Activated naive CD4-positive, alpha-beta T cell (primary cell): ENCODE data around the gene TGFB1I1.
"Not testable (repeated sequence)": the region's sequence is repeated elsewhere in the genome, so short reads cannot be mapped to it uniquely, and the experiment has no call there.

Experiments
- DNase-seq, 4 experiments: peaks; one replicate each; lab custom pipeline; 2025; lab: John Stamatoyannopoulos, UW

TGFB1I1 gene

DNA sequence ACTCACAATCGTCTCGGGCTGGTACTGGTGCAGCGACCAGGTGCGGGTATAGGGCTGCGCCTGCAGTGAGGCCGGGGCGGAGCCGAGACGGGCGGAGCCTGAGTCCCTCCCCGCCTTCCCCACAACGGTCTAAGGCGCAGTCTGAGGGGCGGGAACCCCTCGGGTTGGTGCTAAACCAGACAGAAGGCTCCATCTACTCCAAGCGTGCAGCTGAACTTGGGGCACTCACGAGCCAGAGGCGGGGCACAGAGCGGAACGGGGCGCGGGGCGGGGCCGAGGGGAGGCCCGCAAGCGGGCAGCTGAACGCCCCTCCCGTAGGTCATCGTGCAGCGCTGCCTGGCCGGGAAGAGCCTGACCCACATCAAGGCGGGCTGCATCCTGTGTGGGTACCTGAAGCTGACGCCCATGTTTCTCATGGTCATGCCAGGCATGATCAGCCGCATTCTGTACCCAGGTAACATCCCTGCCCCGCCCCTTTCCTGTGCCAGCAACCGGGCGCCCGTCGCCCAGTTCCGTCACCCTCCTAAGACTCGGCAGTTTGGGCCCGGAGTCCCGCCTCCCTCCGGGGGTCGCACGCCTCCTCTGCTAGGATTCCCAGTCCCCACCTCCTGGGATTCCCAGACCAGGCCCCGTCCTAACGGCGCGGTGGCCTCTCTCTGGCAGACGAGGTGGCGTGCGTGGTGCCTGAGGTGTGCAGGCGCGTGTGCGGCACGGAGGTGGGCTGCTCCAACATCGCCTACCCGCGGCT, 15.9 kb downstream of the TGFB1I1 start:
- peak in 2 of 4 experiments; percentile 68 to 72 for DNase-seq

DNA sequence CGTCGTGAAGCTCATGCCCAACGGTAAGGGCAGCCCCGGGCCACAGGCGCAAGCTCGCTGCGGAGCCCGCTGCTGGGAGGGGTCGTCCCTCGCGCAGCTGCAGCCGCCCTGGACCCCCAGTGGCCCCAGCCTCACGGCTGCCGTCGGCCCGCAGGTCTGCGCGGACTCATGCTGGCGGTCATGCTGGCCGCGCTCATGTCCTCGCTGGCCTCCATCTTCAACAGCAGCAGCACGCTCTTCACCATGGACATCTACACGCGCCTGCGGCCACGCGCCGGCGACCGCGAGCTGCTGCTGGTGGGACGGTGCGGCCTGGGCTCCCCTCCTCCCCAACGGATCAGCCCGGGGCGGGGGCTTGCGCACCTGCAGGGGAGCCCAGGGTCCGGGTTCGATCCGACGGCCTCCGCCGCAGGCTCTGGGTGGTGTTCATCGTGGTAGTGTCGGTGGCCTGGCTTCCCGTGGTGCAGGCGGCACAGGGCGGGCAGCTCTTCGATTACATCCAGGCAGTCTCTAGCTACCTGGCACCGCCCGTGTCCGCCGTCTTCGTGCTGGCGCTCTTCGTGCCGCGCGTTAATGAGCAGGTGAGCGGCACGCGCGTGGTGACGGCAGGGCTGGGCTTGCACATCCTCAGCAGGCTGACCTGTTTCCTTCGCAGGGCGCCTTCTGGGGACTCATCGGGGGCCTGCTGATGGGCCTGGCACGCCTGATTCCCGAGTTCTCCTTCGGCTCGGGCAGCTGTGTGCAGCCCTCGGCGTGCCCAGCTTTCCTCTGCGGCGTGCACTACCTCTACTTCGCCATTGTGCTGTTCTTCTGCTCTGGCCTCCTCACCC, 16.7 kb downstream of the TGFB1I1 start:
- no peak for DNase-seq

DNA sequence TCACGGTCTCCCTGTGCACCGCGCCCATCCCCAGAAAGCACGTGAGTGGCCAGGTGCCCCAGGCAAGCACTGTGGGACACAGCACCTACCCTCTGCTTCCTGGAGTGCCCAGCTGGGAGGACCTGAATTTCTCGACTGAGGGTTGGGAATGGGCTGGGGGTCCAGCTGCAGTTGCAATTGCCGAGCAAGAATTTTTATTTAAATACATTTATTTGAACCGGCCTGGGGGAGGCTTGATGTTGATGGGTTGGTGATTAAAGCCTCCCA, 17.3 kb downstream of the TGFB1I1 start:
- no peak for DNase-seq

DNA sequence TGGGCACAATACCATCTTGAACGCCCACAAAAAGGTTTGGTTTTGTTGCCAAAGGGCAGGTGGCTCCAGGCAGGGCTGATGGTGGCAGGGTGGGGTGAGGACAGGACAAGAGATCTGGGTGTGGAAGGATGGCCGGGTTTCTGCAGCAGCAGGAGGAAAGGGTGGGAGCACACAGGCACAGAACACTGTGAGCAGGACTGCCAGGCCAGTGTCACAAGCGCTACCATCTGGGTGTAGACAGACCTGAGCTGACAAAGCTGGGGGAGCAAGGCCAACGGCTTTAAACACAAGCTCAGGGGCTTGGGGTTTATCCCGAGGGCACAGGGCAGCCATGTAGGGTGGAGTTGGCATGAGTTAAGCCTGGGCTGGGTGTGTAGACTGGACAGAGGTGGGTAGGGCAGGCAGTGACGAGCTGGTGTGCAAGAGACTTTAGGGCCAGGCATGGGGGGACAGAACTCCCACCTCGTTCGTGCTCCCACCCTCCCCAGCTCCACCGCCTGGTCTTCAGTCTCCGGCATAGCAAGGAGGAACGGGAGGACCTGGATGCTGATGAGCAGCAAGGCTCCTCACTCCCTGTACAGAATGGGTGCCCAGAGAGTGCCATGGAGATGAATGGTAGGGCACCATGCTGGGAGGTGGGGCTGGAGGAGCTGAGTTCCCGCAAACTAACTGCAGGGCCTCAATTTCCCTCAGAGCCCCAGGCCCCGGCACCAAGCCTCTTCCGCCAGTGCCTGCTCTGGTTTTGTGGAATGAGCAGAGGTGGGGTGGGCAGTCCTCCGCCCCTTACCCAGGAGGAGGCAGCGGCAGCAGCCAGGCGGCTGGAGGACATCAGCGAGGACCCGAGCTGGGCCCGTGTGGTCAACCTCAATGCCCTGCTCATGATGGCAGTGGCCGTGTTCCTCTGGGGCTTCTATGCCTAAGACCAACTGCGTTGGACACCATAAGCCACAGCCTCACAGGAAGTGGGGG, 17.9 kb downstream of the TGFB1I1 start:
- DNase-seq, result no peak

GRCh38 chr16:31491778-31492418, 19.9 kb downstream of the TGFB1I1 start:
- no peak for DNase-seq

DNA sequence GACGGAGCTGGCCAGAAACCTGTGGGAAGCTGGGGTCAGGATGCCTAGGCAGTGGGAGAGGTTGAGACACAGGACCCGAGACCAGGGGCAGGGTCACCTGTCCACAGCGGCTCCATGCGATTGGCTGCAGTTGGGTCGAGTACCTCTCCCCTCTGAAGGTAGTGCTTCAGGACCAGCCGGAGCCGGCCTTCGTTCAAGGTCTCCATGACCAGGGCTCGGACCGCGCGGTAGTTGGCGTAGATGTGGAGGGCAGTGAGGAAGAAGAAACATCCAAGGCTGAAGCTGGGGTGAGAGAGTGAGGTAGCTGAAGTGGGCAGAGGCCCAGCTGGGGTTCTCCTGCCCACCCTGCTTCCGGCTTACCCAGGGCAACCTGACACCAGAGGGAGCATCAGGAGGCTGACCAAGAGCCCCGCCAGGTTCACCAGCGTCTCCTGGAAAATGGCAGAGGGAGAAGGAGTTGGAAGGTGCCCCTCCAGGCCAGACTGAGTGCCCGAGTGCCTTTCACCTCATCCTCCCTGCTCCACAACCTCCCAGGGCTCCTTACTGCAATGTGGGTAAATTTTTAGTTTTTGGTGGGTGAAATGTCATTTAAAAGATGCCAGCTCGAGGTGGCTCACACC, 21.7 kb downstream of the TGFB1I1 start:
- no peak for DNase-seq

GRCh38 chr16:31496670-31497069, 24.7 kb downstream of the TGFB1I1 start:
- DNase-seq, result no peak

- DNase-seq, result no peak
Measured at GRCh38 chr16:31498493-31498892, 26.5 kb downstream of the TGFB1I1 start.

DNA sequence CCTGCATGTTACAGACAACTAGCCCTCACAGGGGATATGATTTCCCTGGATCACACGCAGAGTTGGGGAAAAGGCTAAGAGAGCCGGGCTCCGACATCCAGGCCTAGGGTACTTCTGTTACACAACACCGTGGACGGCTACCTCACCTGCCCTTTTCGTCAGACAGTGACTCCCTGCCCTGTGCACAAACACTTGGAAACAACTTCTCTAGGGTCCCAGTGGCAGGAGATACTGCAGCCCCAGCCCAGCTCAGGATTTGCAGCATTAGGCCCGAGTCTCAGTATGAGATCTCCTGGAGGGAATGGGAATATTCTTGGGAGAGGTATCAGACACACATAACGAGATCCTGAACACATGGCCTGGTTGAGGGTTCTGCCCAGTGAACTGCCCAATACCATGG, 28.0 kb downstream of the TGFB1I1 start:
- DNase-seq, result no peak

GRCh38 chr16:31501226-31501965, 29.4 kb downstream of the TGFB1I1 start:
- DNase-seq, result no peak

DNA sequence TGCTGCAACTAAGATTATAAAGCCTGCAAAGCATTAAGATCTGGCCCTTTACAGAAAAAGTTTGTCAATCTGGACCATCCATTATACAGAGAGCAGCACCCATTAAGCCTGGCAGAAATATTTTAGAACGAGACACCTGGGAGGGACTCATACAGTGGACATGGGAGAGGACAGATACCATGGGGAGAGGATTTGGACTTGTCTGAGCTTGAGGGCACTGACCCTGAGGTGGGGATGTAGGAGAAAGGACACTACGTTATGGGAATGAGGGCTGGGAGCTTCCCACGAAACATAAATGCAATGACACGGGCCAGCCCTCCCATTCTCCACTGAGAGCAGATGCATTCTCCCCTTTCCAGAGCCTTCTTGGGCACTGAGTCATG, 30.0 kb downstream of the TGFB1I1 start:
- no peak for DNase-seq

DNA sequence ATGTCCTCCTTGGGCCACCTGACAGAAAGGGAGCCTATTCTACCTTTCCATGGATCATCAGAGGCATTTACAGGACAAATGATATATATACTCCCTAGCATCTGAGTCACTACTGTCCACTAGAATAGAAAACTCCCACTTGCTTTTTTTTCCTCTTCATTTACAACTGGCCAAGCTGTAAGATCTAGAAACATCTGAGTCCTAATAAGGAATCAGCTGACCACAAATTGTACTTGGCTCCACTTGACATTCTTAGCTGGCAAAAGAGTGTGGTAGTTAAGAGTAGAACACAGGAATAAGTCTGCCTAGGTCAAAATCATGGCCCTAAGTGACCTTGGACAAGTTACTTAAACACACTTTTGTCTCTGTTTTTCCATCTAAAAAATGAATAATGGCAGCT, 31.0 kb downstream of the TGFB1I1 start:
- no peak for DNase-seq

- not testable (repeated sequence) for DNase-seq
Measured at GRCh38 chr16:31503555-31503954, 31.6 kb downstream of the TGFB1I1 start.

GRCh38 chr16:31504159-31504558, 32.2 kb downstream of the TGFB1I1 start:
- DNase-seq, result no peak

DNA sequence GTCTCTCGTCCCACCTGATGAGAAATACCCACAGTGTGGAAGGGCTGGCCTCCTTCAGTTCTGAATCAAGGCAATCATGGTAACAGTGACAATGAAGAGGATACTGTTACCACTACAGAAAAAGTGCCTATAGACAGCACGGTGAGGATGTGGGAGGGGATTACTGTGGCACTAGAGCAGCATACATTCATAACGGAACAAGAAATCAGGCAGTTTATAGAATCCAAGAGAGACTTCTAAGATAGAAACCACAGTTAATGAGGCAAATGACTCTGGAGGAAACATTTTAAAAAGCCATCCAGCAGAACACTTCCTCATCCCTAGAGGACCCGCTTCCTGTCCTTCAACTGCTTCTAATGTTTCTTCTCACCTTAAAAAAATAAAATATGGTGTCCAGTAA, 33.5 kb downstream of the TGFB1I1 start:
- no peak for DNase-seq

GRCh38 chr16:31507617-31507928, 35.6 kb downstream of the TGFB1I1 start:
- no peak for DNase-seq

DNA sequence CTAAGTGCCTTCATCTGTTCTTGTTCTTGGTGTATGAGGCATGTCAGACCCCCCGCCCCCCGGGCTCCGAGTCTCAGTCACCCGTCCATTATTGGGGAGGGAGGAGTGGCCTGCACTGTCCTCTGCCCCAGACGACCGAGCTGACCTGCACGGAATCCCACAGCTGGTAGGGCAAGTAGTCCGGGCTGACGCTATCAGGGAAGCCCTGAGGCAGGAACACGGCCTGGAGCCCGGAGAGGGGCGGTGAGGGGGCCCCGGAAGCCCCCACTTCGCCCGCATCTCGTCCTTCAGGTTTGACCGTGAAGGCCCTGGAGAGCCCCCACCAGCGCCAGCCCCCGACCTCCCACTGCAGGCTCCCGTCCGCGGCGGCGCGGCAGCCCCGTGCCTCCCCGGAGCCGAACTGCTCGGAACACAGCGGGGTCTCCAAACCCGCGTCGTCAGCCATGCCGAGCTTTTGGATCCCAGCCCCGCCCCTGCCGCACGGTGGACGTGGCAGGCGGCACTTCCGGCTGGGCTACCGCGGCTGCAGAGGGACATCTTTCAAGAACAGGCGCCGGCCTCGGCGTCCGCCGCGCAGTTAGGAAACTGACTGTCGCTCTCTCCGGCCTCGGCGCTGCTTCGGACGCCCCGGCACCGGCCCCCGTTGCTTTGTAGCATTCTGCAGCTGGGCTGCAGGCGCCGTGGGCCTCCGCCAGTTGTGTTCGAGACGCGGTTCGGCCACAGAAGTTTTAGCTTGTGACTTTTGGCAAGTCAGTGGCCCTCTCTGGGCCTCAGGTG, 36.2 kb downstream of the TGFB1I1 start, which contains the start of gene RUSF1:
Gene RUSF1, minus strand, starts transcription at position 463 of the 777 bp plus-strand sequence. Its CDS starts 18 bp downstream, at position 445.
- peak; percentile 51 to 75 (median 62) for DNase-seq

DNA sequence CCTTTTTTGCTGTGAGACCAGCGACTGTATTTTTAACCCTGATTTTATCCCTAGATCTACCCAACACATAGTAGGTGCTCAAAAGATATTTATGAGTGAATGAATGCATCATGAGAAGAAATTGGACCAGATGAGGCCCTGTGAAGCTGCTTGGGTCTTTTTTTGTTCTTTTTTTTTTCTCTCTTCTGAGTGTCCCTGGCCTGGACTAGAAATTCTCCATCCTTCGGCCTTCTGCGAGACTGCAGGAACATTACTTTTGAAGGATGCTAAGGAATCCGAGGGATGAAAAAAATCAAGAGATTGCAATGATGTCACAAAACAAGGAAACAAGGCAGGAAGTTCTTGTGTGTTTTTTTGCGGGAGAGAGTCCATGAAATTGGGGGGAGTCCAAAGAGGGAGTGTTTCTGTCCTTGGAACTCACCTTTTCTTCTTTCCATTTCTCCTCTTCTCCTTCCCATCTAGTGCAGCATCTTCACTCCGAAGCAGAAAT, 36.8 kb downstream of the TGFB1I1 start:
- DNase-seq, result no peak

- no peak for DNase-seq
Measured at GRCh38 chr16:31513126-31513525, 41.2 kb downstream of the TGFB1I1 start.

DNA sequence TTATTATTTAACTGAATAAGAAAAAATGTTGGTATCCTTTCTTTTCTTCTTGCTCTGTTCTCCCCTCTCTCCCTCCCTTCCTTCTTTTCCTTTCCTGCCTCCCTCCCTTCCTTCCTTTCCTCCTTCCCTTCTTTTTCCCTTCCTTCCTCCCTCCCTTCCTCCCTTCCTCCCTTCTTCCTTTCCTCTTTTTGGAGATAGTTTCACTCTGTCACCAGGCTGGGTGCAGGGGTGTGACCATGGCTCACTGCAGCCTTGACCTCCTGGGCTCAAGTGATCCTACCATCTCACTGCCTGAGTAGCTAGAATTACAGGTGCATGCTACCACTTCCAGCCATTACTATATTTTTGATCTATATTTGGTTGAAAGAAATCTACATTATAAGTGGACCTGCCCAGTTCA, 41.9 kb downstream of the TGFB1I1 start:
- no peak for DNase-seq
